Raji (cell line): Measurements from ENCODE around the gene CYP46A1.

Source experiments
- POLR2A ChIP-seq: IDR thresholded peaks from 2 replicates; pipeline ENCODE4 v1.6.1; 2011; ENCODE audit warnings: low read depth, low read length, control low read depth; ENCODE audit not compliant: insufficient read depth

CYP46A1 gene

GRCh38 chr14:99724196-99724891, 40.2 kb downstream of the CYP46A1 start:
- no peak for TF ChIP-seq POLR2A

GRCh38 chr14:99724939-99725773, 41.1 kb downstream of the CYP46A1 start:
- no peak for TF ChIP-seq POLR2A

DNA sequence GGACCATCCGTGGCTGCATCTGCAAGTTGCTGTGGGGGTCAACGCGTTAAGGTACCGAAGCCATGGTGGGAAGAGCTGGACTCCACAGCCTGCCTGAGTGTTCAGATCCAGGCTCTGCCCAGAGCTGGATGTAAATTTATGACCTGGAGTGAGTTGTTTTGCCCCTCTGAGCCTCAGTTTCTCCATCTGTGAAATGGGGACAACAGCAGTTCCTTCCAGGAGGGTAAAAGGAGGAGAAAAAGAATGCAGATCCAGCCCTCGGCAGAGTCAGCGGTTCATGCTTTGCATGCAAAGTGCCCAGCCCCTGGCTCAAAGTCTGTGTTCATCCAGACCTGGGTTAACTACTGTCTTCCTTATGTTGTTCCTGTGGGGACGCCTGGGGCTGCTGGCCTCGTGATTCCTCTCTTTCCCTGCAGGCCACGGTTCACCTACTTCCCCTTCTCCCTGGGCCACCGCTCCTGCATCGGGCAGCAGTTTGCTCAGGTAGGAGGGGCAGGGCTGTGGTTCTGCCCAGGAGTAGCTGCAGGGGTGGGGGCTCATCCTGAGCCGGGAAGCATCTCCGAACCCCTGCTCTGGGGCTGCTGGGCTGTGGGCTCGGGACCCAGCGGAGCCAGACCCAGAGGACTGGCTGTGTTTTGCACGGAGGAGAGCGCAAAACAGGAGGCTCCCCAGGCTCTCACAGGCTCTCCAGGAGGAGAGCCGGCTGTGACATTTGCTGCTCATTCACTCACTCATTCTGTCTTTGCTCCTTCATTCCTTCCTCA, 41.9 kb downstream of the CYP46A1 start:
- no peak for TF ChIP-seq POLR2A

DNA sequence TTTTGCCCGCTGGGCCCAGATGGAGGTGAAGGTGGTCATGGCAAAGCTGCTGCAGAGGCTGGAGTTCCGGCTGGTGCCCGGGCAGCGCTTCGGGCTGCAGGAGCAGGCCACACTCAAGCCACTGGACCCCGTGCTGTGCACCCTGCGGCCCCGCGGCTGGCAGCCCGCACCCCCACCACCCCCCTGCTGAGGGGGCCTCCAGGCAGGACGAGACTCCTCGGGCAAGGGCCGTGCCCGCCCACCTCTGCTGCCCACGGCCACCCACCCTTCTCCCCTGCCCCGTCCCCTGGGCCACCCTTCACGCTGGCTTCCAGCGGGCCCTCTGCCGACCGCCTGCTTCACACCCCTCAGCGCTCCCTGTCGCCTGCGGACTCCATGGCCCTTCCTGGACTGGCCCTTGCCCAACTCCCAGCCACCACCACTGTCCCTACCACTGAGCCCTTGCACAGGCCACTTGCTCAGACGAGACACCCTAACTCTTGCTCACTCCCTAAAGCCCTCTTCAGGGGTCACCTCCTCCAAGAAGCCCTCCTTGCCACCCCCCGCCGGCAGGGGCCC, 42.5 kb downstream of the CYP46A1 start:
- TF ChIP-seq POLR2A, result no peak

- TF ChIP-seq POLR2A, result no peak
These were observed 43.2 kb downstream of the CYP46A1 start for GRCh38 chr14:99727096-99727870.

GRCh38 chr14:99728231-99728920, 44.3 kb downstream of the CYP46A1 start:
- TF ChIP-seq POLR2A, result no peak

GRCh38 chr14:99728981-99729451, 44.9 kb downstream of the CYP46A1 start:
- TF ChIP-seq POLR2A, result no peak

- TF ChIP-seq POLR2A, result no peak
These were observed 46.1 kb downstream of the CYP46A1 start for GRCh38 chr14:99729991-99730875.

GRCh38 chr14:99730876-99731546, 46.9 kb downstream of the CYP46A1 start:
- no peak for TF ChIP-seq POLR2A

- no peak for TF ChIP-seq POLR2A
These were observed 47.7 kb downstream of the CYP46A1 start for GRCh38 chr14:99731547-99732435.

GRCh38 chr14:99732436-99733210, 48.5 kb downstream of the CYP46A1 start:
- no peak for TF ChIP-seq POLR2A
